ENCODE results near the gene PRKCQ. TPM values are rescaled to one million over a fixed set of nuclear protein-coding genes. Genes with fewer than 3 reads are reported as not detected.

PRKCQ gene
- total and polyA plus RNA-seq, 2 of the 8 experiments (the other 6 are each of a cell fraction or from before 2014, with no cell fraction given): 9.1 to 22.6 TPM

DNA sequence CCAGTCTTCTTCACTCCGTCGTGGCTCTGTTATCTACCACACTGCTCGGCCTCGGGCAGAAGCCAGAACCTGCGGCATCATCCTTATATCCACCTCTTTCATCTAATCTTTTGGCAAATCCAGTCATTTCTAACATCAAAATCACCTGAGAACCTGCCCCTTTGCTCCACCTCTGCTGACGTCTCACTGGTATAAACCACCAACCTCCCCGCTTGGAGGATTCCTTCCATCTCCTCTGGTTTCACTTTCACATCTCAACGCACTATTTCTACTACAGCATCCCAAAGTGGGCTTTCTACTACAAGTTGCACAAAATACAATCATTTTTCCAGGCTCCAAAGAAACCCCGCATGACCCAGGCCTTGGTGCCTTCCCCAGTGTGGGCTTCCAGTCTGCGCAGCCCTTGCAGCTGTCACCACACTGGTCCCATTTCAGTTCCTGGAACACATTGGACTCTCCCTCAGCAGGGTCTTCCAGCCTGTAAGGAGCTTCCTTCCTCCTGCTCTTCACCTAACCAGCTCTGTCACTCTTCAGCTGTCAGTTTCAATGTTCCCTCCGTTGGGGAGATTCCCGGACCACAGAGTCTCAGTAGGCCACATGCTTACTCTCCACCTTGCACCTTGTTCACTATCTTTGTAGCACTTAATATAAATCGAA, 85.0 kb downstream of the PRKCQ start:
- Histone ChIP-seq H2BK20ac (ENCODE audit: low read length) (no peak overlapping the region), H2AK5ac (ENCODE audit: low read depth, low read length) (no peak overlapping the region), H2BK12ac (ENCODE audit: low read depth, low read length) (no peak overlapping the region), H3K4me3 (ENCODE audit: extremely low read depth in 1 of 4, insufficient read depth in 2 of 4, low read depth in 3 of 4, low read length in 4 of 4) (no peak overlapping the region), H3K4me1 (replicated peaks in 1 of 4; ENCODE audit: control insufficient read depth in 3 of 4, insufficient read depth in 4 of 4, low read length in 3 of 4) (no peaks in the 10 kb centered on the region), H3K79me2 (ENCODE audit: control insufficient read depth in 1 of 2, insufficient read depth in 2 of 2, low read length in 2 of 2) (no peaks in the 10 kb centered on the region), H3K18ac (ENCODE audit: extremely low read depth, low read length) (no peak overlapping the region), H3K4ac (replicated peaks; ENCODE audit: insufficient read length, low read depth, low read length) (no peak overlapping the region), H3K9ac (replicated peaks in 1 of 4; ENCODE audit: extremely low read depth in 1 of 4, low read depth in 3 of 4, low read length in 3 of 4) (no peak overlapping the region), H3K23me2 (ENCODE audit: low read depth, low read length) (no peaks in the 10 kb centered on the region), H3K56ac (replicated peaks; ENCODE audit: insufficient read length, low read depth, low read length) (no peak overlapping the region), H3K79me1 (ENCODE audit: low read depth, low read length) (no peaks in the 10 kb centered on the region), H3K36me3 (ENCODE audit: control insufficient read depth in 2 of 4, insufficient read depth in 4 of 4, low read length in 3 of 4) (peaks cover 0 to 11% (median 2%) of the 10 kb centered on the region in 4 experiments; a peak in 5 of 8 replicates), H3K14ac (ENCODE audit: insufficient read length) (no peak overlapping the region), H3K4me2 (ENCODE audit: insufficient read depth in 1 of 2, low read depth in 2 of 2, low read length in 2 of 2) (no peak overlapping the region), H4K91ac (replicated peaks; ENCODE audit: insufficient read length, low read length) (no peak overlapping the region), H2BK5ac (ENCODE audit: low read depth, low read length) (no peak overlapping the region), H2BK120ac (replicated peaks; ENCODE audit: low read depth, low read length) (no peak overlapping the region), H4K5ac (ENCODE audit: insufficient read length, low read depth, low read length) (no peak overlapping the region), H3K23ac (ENCODE audit: insufficient read length) (no peak overlapping the region), H3K27ac (ENCODE audit: low read depth, low read length) (no peak overlapping the region), H3K27me3 (replicated peaks in 1 of 4; ENCODE audit: control insufficient read depth in 3 of 4, extremely low read depth in 1 of 4, insufficient read depth in 3 of 4, low read length in 3 of 4) (no peaks in the 10 kb centered on the region), H4K8ac (ENCODE audit: extremely low read depth, insufficient read depth, low read length) (no peak overlapping the region), H3K9me3 (ENCODE audit: insufficient read depth in 2 of 2, low read depth in 1 of 2, low read length in 1 of 2) (no peaks in the 10 kb centered on the region), H2BK15ac (ENCODE audit: low read length) (no peak overlapping the region), H2AFZ (ENCODE audit: low read length) (no peak overlapping the region), H4K20me1 (replicated peaks in 1 of 2; ENCODE audit: control insufficient read depth in 1 of 2, insufficient read depth in 2 of 2, low read length in 2 of 2) (peaks cover 0 to 1% of the 10 kb centered on the region in 2 experiments)
- DNase-seq (ENCODE audit: low read depth in 1 of 2, low spot score in 2 of 2) (no peak), FAIRE-seq (no peak)
- ChIA-PET CTCF (ENCODE audit: partially characterized antibody) (interaction anchor here (1.5 kb wide), 1 partner anchor 15 kb away, joined by 4 read pairs; no protein-coding TSS in a partner anchor), POLR2A (ENCODE audit: partially characterized antibody) (no interaction called here)
- WGBS, 2 experiments (ENCODE audit: extremely low coverage in 1 of 2, insufficient coverage in 1 of 2, insufficient read length in 1 of 2, insufficient replicate concordance in 2 of 2, low coverage in 1 of 2, low lambda C conversion rate in 2 of 2, missing lambda C conversion rate in 1 of 2): 91% methylated on average over 13 of the region's 13 CpGs; no CpG with 5 or more reads in 1 of the 2 experiments
- TF ChIP-seq NANOG (IDR thresholded peaks at IDR 0.05; ENCODE audit: insufficient read depth, low read depth, low read length, poor library complexity, severe bottlenecking): no peak
